Astrocyte (in vitro differentiated cells and primary cell): ENCODE results near the gene ACTR1A.

ENCODE experiments used
- EZH2 ChIP-seq: IDR thresholded peaks from 2 replicates; pipeline ENCODE4 v1.6.1; 2012; ENCODE audit warnings: mild to moderate bottlenecking, low read length, inconsistent platforms; ENCODE audit not compliant: insufficient read depth
- TF ChIP-seq, protein P1 (sequence below): IDR thresholded peaks from 2 replicates; pipeline ENCODE4 v1.5.1; 2011; ENCODE audit warnings: low read depth, mild to moderate bottlenecking, inconsistent platforms, low read length, moderate library complexity; ENCODE audit not compliant: insufficient read depth

DNA sequence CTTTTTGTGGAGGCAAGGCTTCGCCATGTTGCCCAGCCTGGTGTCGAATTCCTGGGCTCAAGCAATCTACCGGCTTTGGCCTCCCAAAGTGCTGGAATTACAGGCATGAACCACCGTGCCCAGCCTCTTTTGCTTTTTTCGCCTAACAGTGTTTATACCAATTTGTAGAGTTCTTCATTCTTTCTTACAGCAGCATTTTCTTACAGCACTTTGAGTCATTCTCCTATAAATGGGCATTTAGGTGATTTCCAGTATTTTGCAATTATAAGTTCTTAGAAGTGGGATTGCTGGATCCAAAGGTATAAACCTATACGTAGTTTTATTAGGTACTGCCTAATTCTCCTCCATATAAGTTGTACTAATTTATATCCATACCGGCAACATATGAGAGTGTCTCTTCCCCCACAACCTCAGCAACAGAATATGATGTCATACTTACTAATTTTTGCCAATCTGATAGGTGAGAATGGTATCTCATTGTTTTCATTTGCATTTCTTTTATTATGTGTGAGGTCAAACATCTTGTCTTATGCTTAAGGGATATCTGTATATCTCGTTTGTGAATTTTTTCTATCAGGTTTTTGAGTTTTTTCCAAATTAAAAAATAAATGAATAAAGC lies 40.4 kb upstream of the ACTR1A start:
- TF ChIP-seq, protein P1, sequence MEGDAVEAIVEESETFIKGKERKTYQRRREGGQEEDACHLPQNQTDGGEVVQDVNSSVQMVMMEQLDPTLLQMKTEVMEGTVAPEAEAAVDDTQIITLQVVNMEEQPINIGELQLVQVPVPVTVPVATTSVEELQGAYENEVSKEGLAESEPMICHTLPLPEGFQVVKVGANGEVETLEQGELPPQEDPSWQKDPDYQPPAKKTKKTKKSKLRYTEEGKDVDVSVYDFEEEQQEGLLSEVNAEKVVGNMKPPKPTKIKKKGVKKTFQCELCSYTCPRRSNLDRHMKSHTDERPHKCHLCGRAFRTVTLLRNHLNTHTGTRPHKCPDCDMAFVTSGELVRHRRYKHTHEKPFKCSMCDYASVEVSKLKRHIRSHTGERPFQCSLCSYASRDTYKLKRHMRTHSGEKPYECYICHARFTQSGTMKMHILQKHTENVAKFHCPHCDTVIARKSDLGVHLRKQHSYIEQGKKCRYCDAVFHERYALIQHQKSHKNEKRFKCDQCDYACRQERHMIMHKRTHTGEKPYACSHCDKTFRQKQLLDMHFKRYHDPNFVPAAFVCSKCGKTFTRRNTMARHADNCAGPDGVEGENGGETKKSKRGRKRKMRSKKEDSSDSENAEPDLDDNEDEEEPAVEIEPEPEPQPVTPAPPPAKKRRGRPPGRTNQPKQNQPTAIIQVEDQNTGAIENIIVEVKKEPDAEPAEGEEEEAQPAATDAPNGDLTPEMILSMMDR = no peak
- no peak for TF ChIP-seq EZH2
